GM21529 (cell line): ENCODE results near the gene KRTAP10-5.
"Not testable (repeated sequence)": the region's sequence is repeated elsewhere in the genome, so short reads cannot be mapped to it uniquely, and the experiment has no call there.

Experiments
- ATAC-seq: cut with Tn5 transposase; IDR thresholded peaks from one replicate; pipeline ENCODE4 v1.9.1; 2021; ENCODE audit not compliant: unreplicated experiment

The KRTAP10-5 gene

GRCh38 chr21:44591801-44592130, 11.4 kb upstream of the KRTAP10-5 start:
- ATAC-seq, result not testable (repeated sequence)

- not testable (repeated sequence) for ATAC-seq
Observed at GRCh38 chr21:44590897-44591800, 10.7 kb upstream of the KRTAP10-5 start.

- ATAC-seq, result no peak
Observed at GRCh38 chr21:44590311-44590721, 9.9 kb upstream of the KRTAP10-5 start.

GRCh38 chr21:44589586-44590305, 9.3 kb upstream of the KRTAP10-5 start:
- no peak for ATAC-seq

GRCh38 chr21:44589094-44589493, 8.7 kb upstream of the KRTAP10-5 start:
- no peak for ATAC-seq

GRCh38 chr21:44585892-44586291, 5.5 kb upstream of the KRTAP10-5 start:
- no peak for ATAC-seq

- ATAC-seq, result no peak
Observed at GRCh38 chr21:44583800-44584147, 3.4 kb upstream of the KRTAP10-5 start.

GRCh38 chr21:44583089-44583799, 2.8 kb upstream of the KRTAP10-5 start:
- no peak for ATAC-seq

GRCh38 chr21:44582055-44582454, 1.7 kb upstream of the KRTAP10-5 start:
- no peak for ATAC-seq

- no peak for ATAC-seq
Observed at GRCh38 chr21:44581158-44581557, 754 bp upstream of the KRTAP10-5 start.

- no peak for ATAC-seq
Observed at GRCh38 chr21:44579833-44580144, 615 bp downstream of the KRTAP10-5 start.

- ATAC-seq, result no peak
Observed at GRCh38 chr21:44579056-44579832, 1.2 kb downstream of the KRTAP10-5 start.

GRCh38 chr21:44578371-44579055, 1.9 kb downstream of the KRTAP10-5 start:
- no peak for ATAC-seq

- no peak for ATAC-seq
Observed at GRCh38 chr21:44576025-44576420, 4.4 kb downstream of the KRTAP10-5 start.

GRCh38 chr21:44575307-44576024, 4.9 kb downstream of the KRTAP10-5 start:
- no peak for ATAC-seq

GRCh38 chr21:44574457-44575306, 5.7 kb downstream of the KRTAP10-5 start:
- no peak for ATAC-seq

GRCh38 chr21:44573630-44574456, 6.6 kb downstream of the KRTAP10-5 start, which contains the start of gene KRTAP10-4:
Gene KRTAP10-4, plus strand, starts transcription at chr21:44573729. Its CDS starts 30 bp downstream, at chr21:44573759.
- ATAC-seq, result not testable (repeated sequence)
